Transverse colon (tissue), 4 donors: ENCODE data around the gene CWC27. TPM values are rescaled to one million over a fixed set of nuclear protein-coding genes. Genes with fewer than 3 reads are reported as not detected.

ENCODE experiments used
- DNase-seq: peaks from one replicate; pipeline ENCODE4 v3.0.0-alpha.2; 2019
- H3K27ac ChIP-seq, 4 donors: fragments of 200-600 bp; sonication (generic); 2 replicates each; pipeline ENCODE4 v1.5.1; 2016 to 2018; ENCODE audit warnings: inconsistent platforms in 4 of 4
- H3K27me3 ChIP-seq: fragments of 200-600 bp; sonication (generic); 2 replicates; pipeline ENCODE4 v1.5.1; 2017; ENCODE audit warnings: inconsistent platforms
- H3K36me3 ChIP-seq, 4 donors: fragments of 200-600 bp; sonication (generic); 2 replicates each; pipeline ENCODE4 v1.5.1; 2017 to 2019; ENCODE audit warnings: inconsistent platforms in 4 of 4
- H3K4me1 ChIP-seq, 4 donors: fragments of 200-600 bp; sonication (generic); 2 replicates each; pipeline ENCODE4 v1.5.1; 2017 to 2020; ENCODE audit warnings: inconsistent platforms in 4 of 4
- H3K4me3 ChIP-seq, 4 donors: fragments of 200-600 bp; sonication (generic); 1 replicate in 1 of 4; 2 replicates in 3 of 4; pipeline versions ENCODE4 v1.5.1 to v1.6.1; 2017 to 2019; ENCODE audit warnings: inconsistent platforms in 4 of 4
- H3K9me3 ChIP-seq, 2 donors: fragments of 200-600 bp; sonication (generic); 2 replicates each; pipeline ENCODE4 v1.5.1; 2017 to 2019; ENCODE audit warnings: inconsistent platforms in 2 of 2
- CTCF ChIP-seq, 5 experiments: fragments of 200-600 bp in 3 of 5; fragments of 450-650 bp in 2 of 5; sonication (generic) in 3 of 5; IDR thresholded peaks; 1 replicate in 2 of 5; 2 replicates in 3 of 5; pipeline ENCODE4 v1.5.1; 2016 to 2017; ENCODE audit warnings: antibody characterized with exemption in 5 of 5, inconsistent platforms in 3 of 5, mild to moderate bottlenecking in 2 of 5, moderate library complexity in 1 of 5
- EP300 ChIP-seq: sonication (generic); formaldehyde crosslinking; IDR thresholded peaks from one replicate; pipeline ENCODE4 v1.6.1; 2017; ENCODE audit warnings: antibody characterized with exemption, low read depth
- POLR2A ChIP-seq: fragments of 450-650 bp; IDR thresholded peaks from one replicate; pipeline ENCODE4 v1.6.1; 2016; ENCODE audit warnings: antibody characterized with exemption, mild to moderate bottlenecking, moderate library complexity
- POLR2AphosphoS5 ChIP-seq, 3 donors: sonication (generic); formaldehyde crosslinking; IDR thresholded peaks; one replicate each; pipeline ENCODE4 v1.6.1; 2016; ENCODE audit warnings: antibody characterized with exemption in 3 of 3
- WGBS, 2 donors: methylation state at CpG; one replicate each; pipeline ENCODE4 v1.1.5; 2018; ENCODE audit warnings: low coverage in 1 of 2; 5-methylcytosine and 5-hydroxymethylcytosine counted together
- in situ Hi-C, 4 donors: fragments of 200-750 bp; cut with MboI; loops; one replicate each; pipeline versions ENCODE4 v1.15.0 to v1.15.1; 2017; ENCODE audit warnings: low sequenced_read_pairs in 3 of 4, low pct_ligation_motif_present in 1 of 4, low pct_unique_long_range_greater_than_20kb in 1 of 4
- intact Hi-C: fragments of 100-400 bp; cut with DNase I; formaldehyde crosslinking; loops from one replicate; pipeline ENCODE4 v1.15.1; 2023; ENCODE audit warnings: low total_unique reads
- total RNA-seq, 4 donors: library from RNA; depleted of rRNA; stranded (reverse); fragments of >200 nt; gene quantifications; one replicate each; pipeline ENCODE4 v1.1.0, GENCODE V29; 2016

The CWC27 gene
- total RNA-seq, 4 donors from 2014 or later = 9.6 to 36.2 (median 15.6) TPM; not detected in 1

DNA sequence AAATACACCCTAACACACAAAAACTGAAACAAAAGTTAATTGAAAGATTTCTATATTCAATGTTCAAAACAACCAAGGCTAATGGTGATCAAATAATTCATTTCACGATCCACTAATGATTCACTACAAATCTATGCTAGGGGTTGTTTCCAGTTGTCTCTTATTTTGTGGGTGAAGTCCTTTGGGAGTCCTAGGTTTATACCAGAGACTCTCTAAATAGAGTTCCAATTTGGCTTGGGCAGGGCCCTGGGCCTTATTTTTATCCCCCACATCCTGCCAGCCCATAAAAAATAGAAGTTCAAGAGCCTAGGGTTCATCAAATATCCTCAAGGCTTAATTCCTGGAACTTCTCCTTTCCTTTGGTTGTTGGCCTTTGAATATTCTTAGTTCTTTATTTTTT, 26.3 kb upstream of the CWC27 start:
- H3K9me3 ChIP-seq = no peaks in the 10 kb centered on the region
- H3K27ac ChIP-seq = no peak overlapping the region
- no peaks in the 10 kb centered on the region for H3K4me1 ChIP-seq
- intact Hi-C loops (no loop called here), in situ Hi-C loops (no loop called here)
- H3K4me3 ChIP-seq = no peak overlapping the region
- WGBS, 2 donors = 83 to 92% methylated on average over 1 of the region's 1 CpG
- no peak for DNase-seq
- H3K27me3 ChIP-seq = no peaks in the 10 kb centered on the region
- TF ChIP-seq CTCF (IDR thresholded peaks at IDR 0.05) = no peak
- TF ChIP-seq EP300 = no peak
- no peak for TF ChIP-seq POLR2A
- no peak for TF ChIP-seq POLR2AphosphoS5 (IDR thresholded peaks at IDR 0.05)
- H3K36me3 ChIP-seq = peaks cover 0 to 11% (median 2%) of the 10 kb centered on the region in 4 donors

DNA sequence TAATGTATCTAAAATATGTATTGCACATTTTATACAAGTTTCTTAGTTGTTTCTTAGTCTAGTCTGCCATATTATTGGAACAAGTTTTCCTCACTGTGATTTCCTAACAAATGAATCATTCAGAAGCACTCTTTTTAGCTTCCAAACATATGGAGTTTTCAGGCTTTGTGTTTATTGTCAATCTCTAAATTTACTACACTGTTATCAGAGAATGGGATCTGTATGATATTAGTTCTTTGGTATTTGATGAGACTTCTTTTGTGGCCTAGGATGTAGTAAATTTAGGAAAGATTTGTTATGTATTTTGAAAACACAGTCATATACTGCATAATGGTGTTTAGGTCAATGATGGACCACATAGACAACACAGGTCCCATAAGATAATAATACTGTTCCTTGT, 25.9 kb upstream of the CWC27 start:
- H3K9me3 ChIP-seq = no peaks in the 10 kb centered on the region
- peaks cover 0 to 11% (median 2%) of the 10 kb centered on the region in 4 donors for H3K36me3 ChIP-seq
- H3K27ac ChIP-seq = no peak overlapping the region
- H3K4me1 ChIP-seq = no peaks in the 10 kb centered on the region
- DNase-seq = no peak
- no peaks in the 10 kb centered on the region for H3K27me3 ChIP-seq
- TF ChIP-seq EP300 (no peak), POLR2A (no peak), CTCF (IDR thresholded peaks at IDR 0.05) (no peak), POLR2AphosphoS5 (IDR thresholded peaks at IDR 0.05) (no peak)
- no peak overlapping the region for H3K4me3 ChIP-seq
- intact Hi-C loops (no loop called here), in situ Hi-C loops (no loop called here)

- Histone ChIP-seq H3K36me3 (peaks cover 0 to 2% (median 0%) of the 10 kb centered on the region in 4 donors), H3K27ac (no peak overlapping the region), H3K9me3 (no peaks in the 10 kb centered on the region), H3K4me1 (no peaks in the 10 kb centered on the region), H3K27me3 (no peaks in the 10 kb centered on the region), H3K4me3 (no peak overlapping the region)
- TF ChIP-seq POLR2AphosphoS5 (IDR thresholded peaks at IDR 0.05) (no peak), CTCF (IDR thresholded peaks at IDR 0.05) (no peak), POLR2A (no peak), EP300 (no peak)
- no peak for DNase-seq
- intact Hi-C loops (no loop called here), in situ Hi-C loops (no loop called here)
- WGBS, 2 donors = 100% methylated on average over 1 of the region's 1 CpG
Measured at GRCh38 chr5:64744914-64745313, 23.8 kb upstream of the CWC27 start.

GRCh38 chr5:64746446-64746845, 22.3 kb upstream of the CWC27 start:
- WGBS, 2 donors = 95 to 100% methylated on average over 1 of the region's 1 CpG
- Histone ChIP-seq H3K27ac (no peak overlapping the region), H3K27me3 (no peaks in the 10 kb centered on the region), H3K4me3 (no peak overlapping the region), H3K9me3 (no peaks in the 10 kb centered on the region), H3K4me1 (no peaks in the 10 kb centered on the region), H3K36me3 (no peaks in the 10 kb centered on the region)
- intact Hi-C loops (no loop called here), in situ Hi-C loops (no loop called here)
- no peak for DNase-seq
- no peak for TF ChIP-seq POLR2A
- TF ChIP-seq EP300 = no peak
- TF ChIP-seq POLR2AphosphoS5 (IDR thresholded peaks at IDR 0.05) = no peak

DNA sequence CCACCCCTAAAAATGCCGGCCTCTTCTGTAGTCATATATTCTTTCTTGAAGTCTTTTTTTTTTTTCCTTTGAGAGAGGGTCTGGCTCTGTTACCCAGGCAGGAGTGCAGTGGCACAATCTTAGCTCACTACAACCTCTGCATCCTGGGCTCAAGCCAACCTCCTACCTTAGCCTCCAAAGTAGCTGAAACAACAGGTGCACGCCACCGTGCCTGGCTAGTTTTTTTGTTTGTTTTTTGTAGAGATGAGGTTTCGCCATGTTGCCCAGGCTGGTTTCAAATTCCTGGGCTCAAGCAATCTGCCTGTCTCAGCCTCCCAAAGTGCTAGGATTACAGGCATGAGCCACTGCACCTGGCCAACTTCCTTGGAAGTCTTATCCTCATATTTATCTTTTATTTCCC, 19.3 kb upstream of the CWC27 start:
- Histone ChIP-seq H3K4me1 (no peaks in the 10 kb centered on the region), H3K27me3 (no peaks in the 10 kb centered on the region), H3K36me3 (peaks cover 0 to 12% (median 3%) of the 10 kb centered on the region in 4 donors), H3K9me3 (no peaks in the 10 kb centered on the region), H3K4me3 (no peak overlapping the region), H3K27ac (no peak overlapping the region)
- intact Hi-C loops = no loop called here
- no peak for DNase-seq
- in situ Hi-C loops = no loop called here
- WGBS, 2 donors = 97 to 100% methylated on average over 4 of the region's 4 CpGs
- no peak for TF ChIP-seq EP300
- no peak for TF ChIP-seq CTCF (IDR thresholded peaks at IDR 0.05)
- no peak for TF ChIP-seq POLR2AphosphoS5 (IDR thresholded peaks at IDR 0.05)
- TF ChIP-seq POLR2A = no peak
